ENCODE data around the gene STAP1.

STAP1 gene

DNA sequence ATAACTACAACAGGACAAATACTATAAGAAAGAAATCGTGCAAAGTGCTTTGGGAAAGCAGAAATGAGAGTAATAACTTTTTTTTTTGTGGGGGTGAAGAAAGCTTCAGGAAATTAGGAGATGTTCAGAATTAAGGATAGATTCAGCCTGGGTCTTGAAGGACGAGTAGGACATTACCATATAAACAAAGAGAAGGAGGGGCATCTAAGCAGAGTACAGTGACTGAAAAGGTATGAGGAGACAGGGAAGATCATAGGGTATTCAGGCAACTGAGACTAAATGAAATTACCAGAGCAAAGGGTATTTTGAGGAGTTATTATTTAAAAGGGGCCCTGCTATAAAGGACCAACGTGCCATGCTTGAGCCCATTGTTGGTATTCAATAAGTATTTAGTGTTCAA, 3.1 kb upstream of the STAP1 start:
- DNase-seq (ENCODE audit: low read depth in 2 of 2) = no peak

DNA sequence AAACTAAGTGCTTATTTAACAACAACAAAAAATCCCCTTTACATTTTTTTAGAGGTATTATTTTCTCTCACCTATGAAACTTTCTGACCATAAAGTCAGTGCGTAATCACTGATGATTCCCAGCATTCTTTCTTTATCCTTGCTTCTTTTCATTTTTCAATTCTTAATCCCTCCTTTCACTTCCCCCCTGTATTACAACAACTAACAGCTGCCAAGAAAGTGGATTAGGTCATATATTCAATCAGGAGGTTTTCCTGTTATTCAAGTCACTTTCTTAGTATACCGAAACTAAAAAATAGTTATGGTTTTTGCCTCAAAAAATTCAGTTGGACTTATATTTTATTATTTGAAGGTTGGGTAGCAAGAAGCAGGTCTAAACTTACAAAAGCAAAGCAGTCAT, 2.1 kb upstream of the STAP1 start:
- DNase-seq (ENCODE audit: low read depth in 2 of 2) = no peak

DNA sequence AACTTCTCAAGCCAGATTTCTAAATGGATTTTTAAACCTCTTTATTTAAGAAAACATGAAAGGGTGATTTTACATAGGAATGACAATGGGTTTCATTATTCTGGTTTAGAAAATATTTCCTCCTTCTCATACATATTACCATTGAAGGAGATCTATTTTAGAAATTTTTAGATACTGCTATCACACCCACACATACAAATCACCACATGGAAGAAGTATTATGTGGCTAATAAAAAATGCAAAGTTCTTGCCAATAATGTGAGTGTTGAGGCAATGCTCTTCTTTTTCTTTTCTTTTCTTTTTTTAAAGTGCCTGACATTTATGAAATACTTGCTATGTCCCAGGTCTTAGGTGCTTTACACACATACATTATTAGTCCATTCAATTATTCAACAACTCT, 6.8 kb downstream of the STAP1 start:
- no peak for DNase-seq (ENCODE audit: low read depth in 2 of 2)

DNA sequence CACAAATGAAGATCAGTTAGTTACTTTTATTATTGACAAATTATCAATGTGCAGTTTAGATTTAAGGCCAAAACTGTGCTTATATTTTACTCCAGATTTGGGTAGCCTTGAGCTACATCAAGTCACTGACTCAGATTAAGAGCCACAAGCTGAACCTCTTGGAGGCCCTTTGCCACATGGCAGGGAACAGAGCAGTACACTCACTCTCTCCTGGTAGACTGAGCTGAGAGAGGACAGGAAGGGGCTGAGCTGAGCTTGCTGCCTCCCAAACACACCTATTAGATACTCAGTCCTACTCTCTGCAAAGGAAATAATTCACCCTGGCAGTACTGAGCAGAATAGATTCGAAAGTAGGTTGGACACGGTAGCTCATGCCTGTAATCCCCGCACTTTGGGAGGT, 7.8 kb downstream of the STAP1 start:
- DNase-seq (ENCODE audit: low read depth in 2 of 2) = no peak

DNA sequence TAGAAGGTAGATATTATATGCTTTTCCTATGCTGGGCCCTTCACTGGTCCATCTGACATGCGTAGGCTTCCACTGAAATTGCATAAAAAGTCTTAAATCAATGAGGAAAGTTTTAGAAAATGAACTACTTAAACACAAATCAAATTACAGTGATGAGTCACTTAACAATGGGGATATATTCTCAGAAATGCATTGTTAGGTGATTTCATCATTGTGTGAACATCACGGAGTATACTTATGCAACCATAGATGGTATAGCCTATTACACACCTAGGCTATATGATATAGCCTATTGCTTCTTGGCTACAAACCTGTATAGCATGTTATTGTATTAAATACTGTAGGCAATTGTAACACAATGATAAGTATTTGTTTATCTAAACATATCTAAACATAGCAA, 10.3 kb downstream of the STAP1 start:
- no peak for DNase-seq (ENCODE audit: low read depth in 2 of 2)

DNA sequence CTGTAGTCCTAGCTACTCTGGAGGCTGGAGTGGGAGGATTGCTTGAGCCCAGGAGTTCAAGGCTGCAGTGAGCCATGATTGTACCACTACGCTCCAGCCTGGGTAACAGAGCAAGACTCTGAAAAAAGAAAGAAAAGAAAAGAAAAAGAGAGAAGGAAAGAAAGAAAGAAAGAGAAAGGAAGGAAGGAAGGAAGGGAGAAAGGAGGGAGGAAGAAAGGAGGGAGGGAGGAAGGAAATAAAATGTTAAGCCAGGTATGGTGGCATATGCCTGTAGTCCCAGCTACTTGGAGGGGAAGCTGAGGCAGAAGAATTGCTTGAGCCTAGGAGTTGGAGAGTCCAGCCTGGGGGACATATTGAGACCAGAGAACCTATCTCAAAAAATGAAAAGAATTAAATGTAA, 12.0 kb downstream of the STAP1 start:
- no peak for DNase-seq (ENCODE audit: low read depth in 2 of 2)

DNA sequence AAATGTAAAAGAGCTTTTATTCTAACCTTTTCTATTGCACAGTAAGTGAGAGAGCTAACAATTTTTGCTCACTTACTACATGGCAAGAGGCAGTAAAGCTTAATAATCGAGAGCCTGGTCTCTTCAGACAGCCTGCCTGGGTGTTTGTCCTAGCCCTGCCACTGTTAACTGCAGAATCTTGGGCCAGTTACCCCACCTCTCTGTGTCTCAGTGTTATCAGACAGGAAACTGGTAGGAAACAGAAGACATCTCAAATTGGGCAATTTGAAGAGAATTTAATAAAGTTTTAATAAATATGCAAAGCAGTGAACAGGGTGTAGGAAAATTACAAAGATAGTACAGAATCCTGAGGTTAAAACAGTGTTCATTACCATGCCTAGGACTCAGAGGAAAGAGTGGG, 13.4 kb downstream of the STAP1 start:
- DNase-seq (ENCODE audit: low read depth in 2 of 2) = no peak

DNA sequence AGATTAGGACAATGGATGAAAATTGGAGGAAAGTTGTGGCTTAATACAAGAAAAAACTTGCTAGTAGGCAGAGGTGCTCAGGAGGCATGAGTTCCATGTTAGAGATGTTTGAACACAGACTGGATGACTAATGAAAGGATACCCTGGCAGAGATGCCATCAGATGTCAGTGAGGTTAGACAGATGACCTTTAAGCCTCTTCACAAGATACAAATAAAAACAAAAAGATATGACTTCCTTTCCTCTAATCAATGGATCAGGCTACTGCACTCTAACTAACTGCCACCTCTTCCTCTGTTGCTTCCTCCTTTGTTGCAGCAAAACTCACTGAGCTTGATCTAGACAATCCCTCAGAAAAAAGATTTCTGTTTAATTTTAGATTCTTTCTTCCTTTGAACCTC, 14.7 kb downstream of the STAP1 start:
- no peak for DNase-seq (ENCODE audit: low read depth in 2 of 2)

DNA sequence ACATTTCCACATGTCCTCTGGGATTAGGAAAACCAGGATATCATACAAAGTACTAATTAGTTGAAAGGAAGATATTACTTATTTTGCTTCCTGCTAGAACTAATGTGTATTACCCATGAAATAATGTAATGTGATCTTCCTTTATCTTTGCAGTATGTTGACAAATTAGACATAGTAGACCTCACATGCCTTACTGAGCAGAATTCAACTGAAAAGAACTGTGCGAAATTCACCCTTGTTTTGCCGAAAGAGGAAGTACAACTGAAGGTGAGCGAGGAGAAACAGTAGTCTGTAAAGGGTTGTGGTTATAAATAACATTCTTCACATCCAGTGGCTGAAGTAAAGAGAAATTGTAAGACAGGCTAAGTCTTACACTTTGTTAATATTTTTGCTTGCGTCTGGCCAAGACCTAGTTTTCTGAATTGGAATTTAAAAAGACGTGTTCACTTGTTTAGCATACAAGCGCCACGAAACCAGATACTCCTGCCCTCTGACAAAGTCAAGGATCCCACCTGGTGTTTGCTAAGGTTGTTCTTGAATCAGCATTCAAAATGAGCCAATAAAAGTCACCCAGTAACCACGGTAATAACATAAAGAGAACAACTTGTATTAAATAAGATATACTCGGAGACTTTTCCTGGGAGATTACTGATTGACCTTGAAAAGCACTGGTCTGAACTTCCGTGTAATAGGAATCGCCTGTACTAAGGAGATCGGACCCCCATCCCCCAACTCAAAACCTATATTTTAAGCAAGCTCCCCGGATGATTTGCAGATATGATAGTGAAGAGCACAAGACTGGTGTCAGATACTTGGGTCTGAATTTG, 16.9 kb downstream of the STAP1 start:
- no peak for DNase-seq (ENCODE audit: low read depth in 2 of 2)

DNA sequence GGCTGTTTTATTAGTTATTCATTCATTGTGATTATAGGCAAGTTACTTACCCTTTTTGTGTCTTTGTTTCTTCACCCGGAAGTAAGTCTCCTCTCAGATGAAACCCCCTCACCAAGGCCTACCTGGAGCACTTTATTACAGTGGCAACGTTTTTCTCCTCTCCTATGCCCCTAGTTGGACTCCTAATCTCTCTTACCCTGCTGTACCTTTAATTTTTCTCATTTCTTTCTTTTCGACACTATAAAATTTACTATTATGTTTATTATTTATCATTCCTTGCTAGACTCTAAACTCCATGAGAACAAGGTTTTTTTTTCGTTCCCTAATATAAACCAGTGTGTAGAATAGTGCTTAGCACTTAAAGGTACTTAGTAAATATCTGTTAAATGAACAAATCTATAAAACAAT, 17.5 kb downstream of the STAP1 start:
- DNase-seq (ENCODE audit: low read depth in 2 of 2) = no peak

DNA sequence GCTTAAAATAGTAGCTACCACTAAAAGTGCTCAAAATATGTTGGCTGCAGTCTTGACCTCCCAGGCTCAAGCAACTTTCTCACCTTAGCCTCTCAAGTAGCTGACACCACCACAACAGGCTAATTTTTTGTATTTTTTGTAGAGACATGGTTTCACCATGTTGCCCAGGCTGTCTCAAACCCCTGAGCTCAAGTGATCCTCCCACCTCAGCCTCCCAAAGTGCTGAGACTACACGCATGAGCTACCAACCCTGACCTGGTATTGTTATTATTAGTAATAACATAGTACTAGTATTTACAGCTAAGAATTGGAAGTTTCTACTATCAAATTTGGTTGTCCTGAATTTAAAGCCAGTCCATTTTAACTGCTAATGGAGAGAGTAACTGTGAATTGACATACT, 18.0 kb downstream of the STAP1 start:
- DNase-seq (ENCODE audit: low read depth in 2 of 2) = no peak

DNA sequence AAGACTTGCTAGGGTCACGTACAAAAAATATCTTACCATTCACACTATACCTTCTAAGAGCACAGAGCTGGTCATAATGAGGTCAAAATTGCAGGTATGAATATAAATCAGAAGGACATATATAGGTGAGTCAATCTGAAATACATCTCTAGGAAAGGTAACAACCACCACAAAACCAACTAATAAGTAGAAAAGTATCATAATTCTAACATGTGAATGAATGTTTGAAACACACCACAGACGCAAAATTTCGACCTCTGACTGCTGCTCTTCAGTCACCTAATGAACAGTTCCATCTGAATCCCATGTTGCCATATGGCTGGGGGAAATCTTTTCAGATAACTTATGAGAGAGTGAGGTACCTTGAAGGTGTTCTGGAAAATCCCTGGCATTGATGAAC, 22.1 kb downstream of the STAP1 start:
- DNase-seq (ENCODE audit: low read depth in 2 of 2) = no peak

DNA sequence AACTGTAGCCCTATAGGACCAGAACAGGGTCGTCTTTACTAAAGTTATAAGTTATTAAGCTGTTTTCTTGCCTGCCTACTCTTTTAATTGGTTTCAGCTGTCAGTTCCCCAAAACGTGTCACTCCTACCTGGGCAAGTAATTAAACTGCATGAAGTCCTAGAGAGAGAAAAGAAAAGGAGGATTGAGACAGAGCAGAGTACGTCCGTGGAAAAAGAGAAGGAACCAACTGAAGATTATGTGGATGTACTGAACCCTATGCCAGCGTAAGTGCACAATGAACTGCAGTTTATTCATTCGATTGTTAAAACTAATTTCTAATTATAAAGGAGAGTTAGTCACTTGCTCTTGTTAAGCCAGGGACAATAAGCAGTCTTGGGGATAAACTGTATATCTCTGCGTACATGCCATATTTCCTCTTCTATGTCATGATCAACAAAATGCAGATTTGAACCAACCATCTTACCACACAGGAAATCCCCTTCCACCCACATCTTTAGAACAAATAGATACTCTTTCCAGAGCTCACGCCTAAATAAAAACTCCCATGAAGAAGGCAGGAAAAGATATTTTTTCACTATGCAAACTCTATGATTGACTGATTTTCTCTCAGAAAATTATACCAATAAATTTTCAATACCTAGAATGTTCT, 22.8 kb downstream of the STAP1 start:
- DNase-seq (ENCODE audit: low read depth in 2 of 2) = no peak

DNA sequence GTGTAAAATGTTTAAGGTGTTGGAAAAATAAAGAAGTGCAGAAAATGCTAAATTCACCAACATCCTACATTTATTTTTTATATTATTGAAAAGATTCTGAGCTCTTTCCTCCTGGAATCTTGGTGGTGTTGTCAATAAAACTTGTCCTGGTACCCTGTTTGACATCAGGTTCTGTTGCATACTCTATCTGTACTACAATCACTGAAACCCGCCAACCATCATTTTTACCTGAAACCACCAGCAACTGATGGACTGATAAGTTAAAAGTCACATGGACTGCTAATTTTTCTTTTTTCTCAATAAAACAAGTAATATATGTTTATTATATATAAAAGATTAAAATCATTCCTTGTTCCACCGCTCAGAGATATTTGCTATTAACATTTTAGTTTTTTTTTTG, 23.4 kb downstream of the STAP1 start:
- DNase-seq (ENCODE audit: low read depth in 2 of 2) = no peak

DNA sequence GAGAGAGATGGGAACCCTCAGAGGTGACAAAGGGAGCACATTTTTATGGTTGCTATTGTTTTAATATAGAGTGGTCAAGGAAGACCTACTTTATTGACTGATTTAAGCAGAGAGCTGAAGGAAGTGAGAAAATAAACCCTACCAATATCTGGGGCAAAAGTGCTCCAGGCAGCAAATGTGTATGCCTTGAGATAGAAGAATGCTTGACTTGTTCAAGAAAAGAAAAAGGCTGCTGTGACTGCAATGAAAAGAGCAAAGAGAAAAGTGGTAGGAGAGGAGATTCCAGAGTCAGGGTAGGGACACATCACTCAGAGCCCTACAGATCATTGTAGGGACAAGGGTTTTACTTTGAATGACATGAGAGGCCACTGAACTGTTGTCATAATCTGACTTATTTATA, 26.0 kb downstream of the STAP1 start:
- DNase-seq (ENCODE audit: low read depth in 2 of 2) = no peak

DNA sequence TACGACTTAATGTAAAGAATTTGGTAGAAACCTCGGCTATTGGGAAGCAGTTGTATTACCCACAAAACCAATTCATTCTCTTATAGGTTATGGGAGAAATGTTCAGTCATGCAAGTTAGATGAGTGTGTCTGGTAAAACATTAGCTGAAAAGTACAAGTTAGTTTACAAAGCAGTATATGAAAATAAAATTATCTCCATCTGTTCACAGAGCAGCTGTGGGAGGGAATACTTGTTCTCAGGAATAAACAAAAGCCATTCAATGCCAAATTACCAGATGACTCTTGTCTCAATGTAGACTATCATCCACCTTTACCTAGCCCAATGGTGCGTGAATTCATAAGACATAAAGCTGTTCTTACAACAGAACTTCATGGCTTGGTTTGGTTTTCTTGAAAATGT, 28.6 kb downstream of the STAP1 start:
- DNase-seq (ENCODE audit: low read depth in 2 of 2) = no peak

DNA sequence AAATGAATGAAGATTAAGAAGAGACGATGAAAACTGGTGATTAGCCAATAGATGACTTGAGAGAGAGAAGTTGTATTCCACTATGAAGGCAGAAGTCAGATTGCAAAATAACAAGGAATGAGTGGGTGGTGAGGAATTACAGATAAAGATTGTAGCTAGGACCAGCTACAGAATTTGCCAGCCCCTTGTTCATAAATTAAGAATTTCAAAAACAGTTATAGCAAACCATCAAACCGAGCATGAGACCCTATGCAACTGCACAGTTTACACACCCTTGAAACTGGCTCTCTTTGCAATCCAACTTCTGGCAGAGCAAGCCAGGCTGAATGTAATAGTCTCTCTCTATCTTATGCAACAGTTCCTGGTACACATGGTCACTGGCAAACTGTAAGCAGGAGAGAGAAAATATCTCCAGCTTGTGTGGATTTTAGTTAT, 35.2 kb downstream of the STAP1 start:
- no peak for DNase-seq (ENCODE audit: low read depth in 2 of 2)

DNA sequence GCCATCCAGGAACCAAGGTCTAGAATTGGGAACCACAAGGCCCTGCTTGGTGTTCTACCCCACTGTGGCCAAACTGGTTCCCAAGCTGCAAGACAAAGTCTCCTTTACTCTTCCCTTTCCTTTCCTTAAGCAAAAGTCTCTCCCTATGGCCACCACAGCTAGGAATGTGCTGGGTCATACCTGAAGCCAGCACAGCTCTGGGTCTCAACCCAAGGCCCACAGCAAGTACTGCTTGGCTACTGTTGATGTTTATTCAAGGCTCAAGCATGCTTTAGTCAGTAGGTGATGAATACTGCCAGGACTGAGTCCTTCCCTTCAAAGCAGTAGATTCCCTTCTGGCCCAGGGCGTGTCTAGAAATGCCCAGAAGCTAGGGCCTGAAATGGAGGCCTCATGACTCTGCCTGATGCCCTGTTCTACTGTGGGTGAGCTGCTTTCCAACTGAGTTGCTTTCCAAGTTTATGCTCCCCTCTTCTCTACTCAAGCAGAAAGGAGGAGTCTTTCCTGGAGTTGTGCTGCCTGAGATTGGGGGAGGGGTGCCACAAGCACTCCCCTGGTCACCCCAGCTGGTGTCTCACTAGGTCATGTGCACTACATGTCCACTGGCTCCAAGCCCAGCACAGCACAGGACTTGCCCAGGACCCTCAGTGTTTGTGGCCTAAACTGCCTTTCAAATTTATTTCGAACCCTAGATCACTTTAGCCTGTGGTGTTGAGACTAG, 44.9 kb downstream of the STAP1 start:
- DNase-seq (ENCODE audit: low read depth in 2 of 2) = no peak

DNA sequence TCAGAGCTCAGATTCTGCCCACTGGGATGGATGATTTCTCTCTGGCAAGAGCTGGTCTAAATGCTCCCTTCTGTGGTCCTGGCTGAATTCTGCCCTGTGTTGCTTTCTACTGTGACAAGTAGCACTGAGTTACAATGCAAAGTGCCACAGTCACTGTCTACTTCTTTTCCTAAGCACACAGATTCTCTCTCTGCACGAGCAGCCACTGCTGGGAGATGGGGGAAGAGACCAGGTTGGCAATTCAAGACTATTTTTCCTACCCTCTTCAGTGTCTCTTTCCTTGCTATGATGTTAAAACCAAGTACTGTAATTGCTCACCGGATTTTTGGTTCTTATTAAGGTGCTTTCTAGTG, 45.5 kb downstream of the STAP1 start:
- no peak for DNase-seq (ENCODE audit: low read depth in 2 of 2)

DNA sequence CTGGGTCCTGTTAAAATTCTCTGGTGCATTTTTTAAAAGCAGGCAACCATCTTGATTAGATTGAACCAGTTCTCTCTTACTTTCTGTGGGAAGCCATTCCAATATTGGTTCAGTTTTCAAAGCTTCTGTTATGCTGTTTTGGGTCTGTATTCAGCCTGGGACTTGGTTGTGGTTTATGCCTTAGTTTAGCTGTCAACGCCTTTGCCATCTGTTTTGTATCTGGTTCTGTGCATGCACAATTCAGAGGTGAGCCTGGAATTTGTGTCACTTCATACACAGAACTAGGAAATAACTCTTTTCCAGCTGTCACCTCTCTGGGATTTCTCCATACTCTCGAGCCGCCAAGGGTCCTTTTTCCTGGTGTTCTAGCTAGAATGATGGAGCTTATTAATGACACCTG, 46.2 kb downstream of the STAP1 start:
- DNase-seq (ENCODE audit: low read depth in 2 of 2) = no peak

DNA sequence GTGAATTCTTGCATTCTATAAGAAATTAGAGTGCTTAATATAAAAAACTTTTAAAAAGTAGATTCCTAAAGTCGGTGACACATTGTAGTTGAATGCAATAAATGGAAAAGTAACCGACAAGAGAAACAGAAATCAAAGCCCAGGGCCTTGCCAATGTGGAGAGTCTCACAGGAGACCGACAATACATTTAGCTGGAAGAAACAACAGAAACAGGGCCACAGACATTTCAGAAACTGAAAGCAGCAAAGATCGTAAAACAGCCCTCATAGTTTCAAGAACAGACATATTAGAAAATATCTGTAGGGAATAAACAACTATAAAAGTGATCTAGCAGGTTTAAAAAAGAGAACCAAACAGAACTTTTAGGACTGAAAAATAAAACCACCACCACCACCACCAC, 49.5 kb downstream of the STAP1 start:
- DNase-seq (ENCODE audit: low read depth in 2 of 2) = no peak

DNA sequence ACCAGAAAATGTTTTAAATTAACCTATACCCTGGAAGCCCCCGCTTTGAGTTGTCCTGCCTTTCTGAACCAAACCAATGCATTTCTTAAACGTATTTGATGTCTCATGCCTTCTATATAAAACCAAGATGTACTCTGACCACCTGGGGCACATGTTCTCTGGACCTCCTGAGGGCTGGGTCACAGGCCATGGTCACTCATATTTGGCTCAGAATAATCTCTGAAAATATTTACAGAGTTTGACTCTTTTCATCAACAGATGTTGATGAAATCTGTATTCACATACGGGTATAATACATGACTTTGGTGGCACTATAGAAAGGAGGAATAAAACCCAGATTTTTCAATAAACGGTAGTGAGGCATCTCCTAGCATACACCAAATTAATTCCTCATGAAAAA, 55.7 kb downstream of the STAP1 start:
- no peak for DNase-seq (ENCODE audit: low read depth in 2 of 2)

DNA sequence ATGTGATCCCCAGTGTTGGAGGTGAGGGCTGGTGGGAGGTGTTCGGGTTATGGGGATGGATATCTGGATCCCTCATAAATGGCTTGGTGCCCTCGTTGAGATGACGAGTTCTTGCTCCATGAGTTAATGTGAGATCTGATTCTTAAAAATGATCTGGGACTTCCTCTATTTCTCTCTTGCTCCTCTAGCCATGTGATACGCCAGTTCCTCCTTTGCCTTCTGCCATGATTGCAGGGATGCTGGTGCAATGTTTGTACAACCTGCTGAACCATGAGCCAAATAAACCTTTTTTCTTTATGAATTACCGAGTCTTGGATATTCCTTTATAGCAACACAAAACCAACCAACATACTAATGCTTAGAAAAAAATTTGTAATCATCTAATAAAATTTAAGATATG, 56.6 kb downstream of the STAP1 start:
- DNase-seq (ENCODE audit: low read depth in 2 of 2) = no peak
